HepG2 (cell line): ENCODE results near the gene NOX4. TPM values are rescaled to one million over a fixed set of nuclear protein-coding genes. Genes with fewer than 3 reads are reported as not detected.

Experiments
- ATAC-seq: fragments of 200-7000 bp; cut with Tn5 transposase; 3 replicates; pipeline ENCODE4 v1.9.1; 2020; ENCODE audit warnings: mild to moderate bottlenecking, moderate library complexity
- Bru-seq: library from RNA; stranded (reverse); fragments of 400-500 nt; gene quantifications from one replicate; lab custom pipeline; 2021; lab: Mats Ljungman, UMichigan
- BruChase-seq, 2 experiments: library from RNA; stranded (reverse); fragments of 400-500 nt; gene quantifications; one replicate each; lab custom pipeline; 2021; lab: Mats Ljungman, UMichigan
- BruUV-seq: library from RNA; stranded (reverse); fragments of 400-500 nt; replicated peaks from 2 replicates; lab custom pipeline; 2021; lab: Mats Ljungman, UMichigan
- CTCF ChIA-PET: fragments of 300-600 bp; formaldehyde crosslinking; extraction: SDS; loops from one replicate; lab custom pipeline; 2021; ENCODE audit warnings: low total read pairs, inconsistent platforms, low intra/inter-chr PET ratio; lab: Yijun Ruan, JAX
- POLR2A ChIA-PET: fragments of 350-600 bp; sonication (Branson Sonifier 250); formaldehyde crosslinking; loops from one replicate; lab custom pipeline; 2020; ENCODE audit warnings: antibody characterized with exemption, inconsistent platforms; lab: Yijun Ruan, JAX
- DNase-seq: peaks from one replicate; pipeline ENCODE4 v3.0.0-alpha.2; 2015; ENCODE audit warnings: low spot score
- FAIRE-seq: peaks from 3 replicates; lab custom pipeline; 2011; peaks lifted over from hg19 to GRCh38; lab: Jason Lieb, UNC
- H2AFZ ChIP-seq: one replicate; pipeline ENCODE4 v1.6.1; 2011; ENCODE audit warnings: low read length, inconsistent platforms
- H3K27ac ChIP-seq: fragments of 300-600 bp; 3 replicates; pipeline ENCODE4 v1.8.0; 2011; ENCODE audit warnings: mixed run types, mild to moderate bottlenecking, mixed read lengths, low read length, inconsistent platforms; ENCODE audit not compliant: insufficient read depth; ENCODE audit errors: extremely low read length
- H3K27me3 ChIP-seq, 2 experiments: fragments of 200-600 bp in 1 of 2; 2 replicates in 1 of 2; 3 replicates in 1 of 2; pipeline versions ENCODE4 v1.6.0 to v1.8.0; 2011; ENCODE audit warnings: low read length in 2 of 2, mild to moderate bottlenecking in 2 of 2, moderate library complexity in 2 of 2, inconsistent platforms in 1 of 2; ENCODE audit not compliant: insufficient read depth in 2 of 2, control insufficient read depth in 1 of 2
- H3K36me3 ChIP-seq, 2 experiments: fragments of 200-600 bp in 1 of 2; replicated peaks in 1 of 2; 2 replicates in 1 of 2; 3 replicates in 1 of 2; pipeline versions ENCODE4 v1.5.1 to v1.8.0; 2011; ENCODE audit warnings: low read length in 2 of 2, inconsistent platforms in 1 of 2; ENCODE audit not compliant: insufficient read depth in 2 of 2, control insufficient read depth in 1 of 2
- H3K4me1 ChIP-seq: 2 replicates; pipeline ENCODE4 v1.5.1; 2012; ENCODE audit warnings: low read length, inconsistent platforms; ENCODE audit not compliant: insufficient read depth
- H3K4me2 ChIP-seq: 2 replicates; pipeline ENCODE4 v1.6.0; 2011; ENCODE audit warnings: low read depth, low read length, inconsistent platforms
- H3K4me3 ChIP-seq, 3 experiments: fragments of 200-600 bp in 1 of 3; sonication (generic), shearing (Covaris generic) in 1 of 3; replicated peaks in 1 of 3; 2 replicates each; pipeline ENCODE4 v1.5.1; 2011 to 2016; ENCODE audit warnings: low read length in 3 of 3, inconsistent platforms in 2 of 3, low read depth in 2 of 3, mild to moderate bottlenecking in 2 of 3, control low read depth in 1 of 3, mixed read lengths in 1 of 3; ENCODE audit not compliant: insufficient read depth in 1 of 3
- H3K79me2 ChIP-seq: one replicate; pipeline ENCODE4 v1.6.1; 2011; ENCODE audit warnings: low read length, inconsistent platforms; ENCODE audit not compliant: insufficient read depth
- H3K9ac ChIP-seq: 2 replicates; pipeline ENCODE4 v1.6.0; 2011; ENCODE audit warnings: mild to moderate bottlenecking, low read depth, low read length, inconsistent platforms; ENCODE audit not compliant: insufficient read depth
- H3K9me3 ChIP-seq: 2 replicates; pipeline ENCODE4 v1.5.1; 2012; ENCODE audit warnings: mild to moderate bottlenecking, low read length
- H4K20me1 ChIP-seq: 2 replicates; pipeline ENCODE4 v1.6.0; 2011; ENCODE audit warnings: inconsistent platforms, mild to moderate bottlenecking, low read length, moderate library complexity; ENCODE audit not compliant: insufficient read depth
- HNRNPUL1 ChIP-seq: fragments of 200-400 bp; formaldehyde crosslinking; IDR thresholded peaks from 2 replicates; pipeline ENCODE4 v1.6.1; 2017; ENCODE audit warnings: low read depth, mild to moderate bottlenecking, low read length, moderate library complexity
- KDM4B ChIP-seq: sonication (generic); formaldehyde crosslinking; IDR thresholded peaks from 2 replicates; pipeline ENCODE4 v1.4.0; 2020; ENCODE audit warnings: missing genetic modification reagents
- KLF9 ChIP-seq: IDR thresholded peaks from 2 replicates; pipeline ENCODE4 v1.6.1; 2016; ENCODE audit warnings: low read depth
- UBTF ChIP-seq: sonication (generic); formaldehyde crosslinking; IDR thresholded peaks from 2 replicates; pipeline ENCODE4 v1.4.0; 2020; ENCODE audit warnings: mild to moderate bottlenecking, missing genetic modification reagents
- ZBTB25 ChIP-seq: IDR thresholded peaks from 2 replicates; pipeline ENCODE4 v1.6.1; 2018; ENCODE audit warnings: missing genetic modification reagents
- ZNF652 ChIP-seq: IDR thresholded peaks from 2 replicates; pipeline ENCODE4 v1.6.1; 2016; ENCODE audit warnings: low read depth, borderline replicate concordance
- ZNF749 ChIP-seq: sonication (generic); formaldehyde crosslinking; IDR thresholded peaks from 2 replicates; pipeline ENCODE4 v1.8.0; 2022; ENCODE audit warnings: mild to moderate bottlenecking, missing genetic modification reagents, moderate library complexity, borderline replicate concordance
- WGBS: methylation state at CpG from one replicate; pipeline ENCODE4 v1.1.6; 2017; ENCODE audit warnings: low lambda C conversion rate; 5-methylcytosine and 5-hydroxymethylcytosine counted together
- in situ Hi-C: cut with HindIII; loops from 2 replicates; pipeline ENCODE4 v1.10.0; 2017; ENCODE audit warnings: low pct_unique_long_range_greater_than_20kb; ENCODE audit not compliant: extremely low pct_ligation_motif_present
- intact Hi-C: fragments of 100-400 bp; cut with micrococcal nuclease; formaldehyde crosslinking; loops from one replicate; pipeline ENCODE4 v1.10.0; 2022; ENCODE audit not compliant: unreplicated experiment
- long read RNA-seq, 2 experiments: library from RNA in 1 of 2; library from polyadenylated mRNA in 1 of 2; stranded (forward) in 1 of 2; unstranded in 1 of 2; transcript quantifications; one replicate each; pipeline ENCODE4 v2.0.0, GENCODE V29; 2019 to 2022
- polyA minus RNA-seq, 3 experiments: library from RNA; depleted of rRNA, polyadenylated mRNA; stranded (reverse); fragments of >200 nt; gene quantifications; 2 replicates each; pipeline ENCODE4 v1.2.3, GENCODE V29; 2011; ENCODE audit warnings: low replicate concordance in 1 of 3
- polyA plus RNA-seq, 8 experiments: library from polyadenylated mRNA; depleted of rRNA in 3 of 8; stranded (reverse) in 7 of 8; unstranded in 1 of 8; fragments of >200 nt; fragmentation: Illumina TruSeq in 4 of 8; extraction: Trizol in 4 of 8; gene quantifications; 2 replicates each; pipeline versions ENCODE4 v1.2.1 to v1.2.3, GENCODE V29; 2011 to 2016; ENCODE audit warnings: low read depth in 4 of 8, missing spikeins in 1 of 8, mixed read lengths in 1 of 8; ENCODE audit not compliant: insufficient read depth in 1 of 8
- total RNA-seq, 5 experiments: library from RNA; depleted of rRNA; stranded (reverse); fragments of >200 nt; fragmentation: Illumina TruSeq; extraction: Trizol; gene quantifications; 2 replicates each; pipeline ENCODE4 v1.2.3, GENCODE V29; 2016; ENCODE audit warnings: low read depth in 1 of 5
- TF ChIP-seq, protein P1 (sequence below): sonication (generic); formaldehyde crosslinking; IDR thresholded peaks from 2 replicates; pipeline ENCODE4 v1.4.0; 2020; ENCODE audit warnings: missing genetic modification reagents

NOX4 gene
- total RNA-seq (2016; rRNA removed; fragmentation: Illumina TruSeq; extraction: Trizol) (not detected in 2 replicates), polyA plus RNA-seq (2011; rRNA removed) (not detected in 2 replicates), polyA minus RNA-seq (2011; rRNA and poly(A)+ RNA removed; ENCODE audit: low replicate concordance) (not detected in 2 replicates), Bru-seq, nascent RNA (not detected), BruChase-seq, experiment 1, labeled RNA remaining after a 6-hour chase (percentile 1 among the genes with signal in this experiment), BruChase-seq, experiment 2, labeled RNA remaining after a 2-hour chase (not detected)
- total RNA-seq (2016; cell fraction: cytosol; rRNA removed; fragmentation: Illumina TruSeq; extraction: Trizol; ENCODE audit: low read depth): not detected in 2 replicates
- total RNA-seq (2016; cell fraction: insoluble cytoplasmic fraction; rRNA removed; fragmentation: Illumina TruSeq; extraction: Trizol): not detected in 2 replicates
- not detected in 2 replicates for total RNA-seq (2016; cell fraction: membrane; rRNA removed; fragmentation: Illumina TruSeq; extraction: Trizol)
- total RNA-seq (2016; cell fraction: nucleus; rRNA removed; fragmentation: Illumina TruSeq; extraction: Trizol): not detected in 2 replicates
- polyA plus RNA-seq (2011; cell fraction: cytosol; rRNA removed): not detected in 2 replicates
- not detected in 2 replicates for polyA plus RNA-seq (2011; cell fraction: nucleus; rRNA removed)
- not detected in 2 replicates for polyA plus RNA-seq (2012)
- polyA plus RNA-seq (2016; cell fraction: cytosol; fragmentation: Illumina TruSeq; extraction: Trizol; ENCODE audit: low read depth): not detected in 2 replicates
- polyA plus RNA-seq (2016; cell fraction: insoluble cytoplasmic fraction; fragmentation: Illumina TruSeq; extraction: Trizol; ENCODE audit: low read depth): not detected in 2 replicates
- not detected in 2 replicates for polyA plus RNA-seq (2016; cell fraction: membrane; fragmentation: Illumina TruSeq; extraction: Trizol; ENCODE audit: low read depth)
- polyA plus RNA-seq (2016; cell fraction: nucleus; fragmentation: Illumina TruSeq; extraction: Trizol; ENCODE audit: insufficient read depth, low read depth): not detected in 2 replicates
- not detected in 2 replicates for polyA minus RNA-seq (2011; cell fraction: cytosol; rRNA and poly(A)+ RNA removed)
- polyA minus RNA-seq (2011; cell fraction: nucleus; rRNA and poly(A)+ RNA removed): not detected in 2 replicates
- long read RNA-seq, experiment 1: 0 reads
- long read RNA-seq, experiment 2: 0 reads

- H4K20me1 ChIP-seq: no peaks in the 10 kb centered on the region
- H3K9ac ChIP-seq: no peak within 1 kb of the TSS
- no peaks in the 10 kb centered on the region for H3K9me3 ChIP-seq
- no peak for DNase-seq
- H3K4me3 ChIP-seq: 0 out of 6 replicates have a peak within 1 kb of the TSS, but pooled peaks of 1 of the 3 experiments have one; percentile 16
- ChIA-PET POLR2A (no interaction called here), CTCF (no interaction called here)
- in situ Hi-C loops: no loop called here
- peaks cover 0 to 22% of the 10 kb centered on the region in 2 experiments; a peak in 2 of 5 replicates for H3K27me3 ChIP-seq
- H2AFZ ChIP-seq: no peak within 1 kb of the TSS
- H3K4me2 ChIP-seq: no peak within 1 kb of the TSS
- intact Hi-C loops: no loop called here
- H3K79me2 ChIP-seq: no peaks in the 10 kb centered on the region
- FAIRE-seq: no peak
- BruUV-seq: no TSS peak
- H3K27ac ChIP-seq: no peak within 1 kb of the TSS
- peak; percentile 94 for ATAC-seq
- TF ChIP-seq ZNF749 (CRISPR knock-in tag) (no peak), ZNF652 (peak; percentile 27; the same call in 1 of the 2 replicates), ZBTB25 (CRISPR knock-in tag) (no peak), KDM4B (CRISPR knock-in tag) (no peak), UBTF (peak; percentile 47; the same call in 1 of the 2 replicates), KLF9 (CRISPR knock-in tag) (no peak), HNRNPUL1 (no peak)
- TF ChIP-seq, protein P1, sequence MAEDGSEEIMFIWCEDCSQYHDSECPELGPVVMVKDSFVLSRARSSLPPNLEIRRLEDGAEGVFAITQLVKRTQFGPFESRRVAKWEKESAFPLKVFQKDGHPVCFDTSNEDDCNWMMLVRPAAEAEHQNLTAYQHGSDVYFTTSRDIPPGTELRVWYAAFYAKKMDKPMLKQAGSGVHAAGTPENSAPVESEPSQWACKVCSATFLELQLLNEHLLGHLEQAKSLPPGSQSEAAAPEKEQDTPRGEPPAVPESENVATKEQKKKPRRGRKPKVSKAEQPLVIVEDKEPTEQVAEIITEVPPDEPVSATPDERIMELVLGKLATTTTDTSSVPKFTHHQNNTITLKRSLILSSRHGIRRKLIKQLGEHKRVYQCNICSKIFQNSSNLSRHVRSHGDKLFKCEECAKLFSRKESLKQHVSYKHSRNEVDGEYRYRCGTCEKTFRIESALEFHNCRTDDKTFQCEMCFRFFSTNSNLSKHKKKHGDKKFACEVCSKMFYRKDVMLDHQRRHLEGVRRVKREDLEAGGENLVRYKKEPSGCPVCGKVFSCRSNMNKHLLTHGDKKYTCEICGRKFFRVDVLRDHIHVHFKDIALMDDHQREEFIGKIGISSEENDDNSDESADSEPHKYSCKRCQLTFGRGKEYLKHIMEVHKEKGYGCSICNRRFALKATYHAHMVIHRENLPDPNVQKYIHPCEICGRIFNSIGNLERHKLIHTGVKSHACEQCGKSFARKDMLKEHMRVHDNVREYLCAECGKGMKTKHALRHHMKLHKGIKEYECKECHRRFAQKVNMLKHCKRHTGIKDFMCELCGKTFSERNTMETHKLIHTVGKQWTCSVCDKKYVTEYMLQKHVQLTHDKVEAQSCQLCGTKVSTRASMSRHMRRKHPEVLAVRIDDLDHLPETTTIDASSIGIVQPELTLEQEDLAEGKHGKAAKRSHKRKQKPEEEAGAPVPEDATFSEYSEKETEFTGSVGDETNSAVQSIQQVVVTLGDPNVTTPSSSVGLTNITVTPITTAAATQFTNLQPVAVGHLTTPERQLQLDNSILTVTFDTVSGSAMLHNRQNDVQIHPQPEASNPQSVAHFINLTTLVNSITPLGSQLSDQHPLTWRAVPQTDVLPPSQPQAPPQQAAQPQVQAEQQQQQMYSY (CRISPR knock-in tag): peak; percentile 78
- no peaks in the 10 kb centered on the region for H3K4me1 ChIP-seq
- no peaks in the 10 kb centered on the region for H3K36me3 ChIP-seq
- 8% methylated on average over 4 of the region's 51 CpGs for WGBS
These were observed at the start of gene NOX4 for GRCh38 chr11:89490981-89491690. NOX4 (minus strand) TSS chr11:89491375; CDS start chr11:89491246, 129 bp downstream.
